ENCODE results near the gene ABCA1. TPM values are rescaled to one million over a fixed set of nuclear protein-coding genes. Genes with fewer than 3 reads are reported as not detected.

The ABCA1 gene
- total RNA-seq, 1 donor: 73.1 TPM

- Histone ChIP-seq H3K27ac (ENCODE audit: low read depth, low read length) (no peak overlapping the region), H3K4me3 (ENCODE audit: insufficient read depth, low read length) (no peak overlapping the region), H3K27me3 (ENCODE audit: insufficient read depth, low read length) (no peaks in the 10 kb centered on the region), H3K9me3 (ENCODE audit: low read depth, low read length) (no peaks in the 10 kb centered on the region), H3K4me2 (ENCODE audit: insufficient read depth, low read length) (no peak overlapping the region), H2AFZ (ENCODE audit: low read length) (no peak overlapping the region), H3K4me1 (ENCODE audit: insufficient read depth, low read length) (peaks cover 35% of the 10 kb centered on the region), H3K79me2 (ENCODE audit: insufficient read depth, low read length) (no peaks in the 10 kb centered on the region), H3K36me3 (ENCODE audit: insufficient read depth, low read length) (no peaks in the 10 kb centered on the region), H4K20me1 (ENCODE audit: insufficient read depth, low read length) (no peaks in the 10 kb centered on the region)
- DNase-seq (ENCODE audit: insufficient read length, low spot score, missing footprints): no peak
- no peak for TF ChIP-seq CTCF (IDR thresholded peaks at IDR 0.05; ENCODE audit: extremely low read depth, low read depth, low read length)
Measured at GRCh38 chr9:104905153-104905901, 22.6 kb downstream of the ABCA1 start.

GRCh38 chr9:104903609-104904008 lies 24.3 kb downstream of the ABCA1 start:
- no peaks in the 10 kb centered on the region for H4K20me1 ChIP-seq (ENCODE audit: insufficient read depth, low read length)
- H3K9me3 ChIP-seq (ENCODE audit: low read depth, low read length): no peaks in the 10 kb centered on the region
- peak; percentile 88 for DNase-seq (ENCODE audit: insufficient read length, low spot score, missing footprints)
- no peaks in the 10 kb centered on the region for H3K27me3 ChIP-seq (ENCODE audit: insufficient read depth, low read length)
- H3K79me2 ChIP-seq (ENCODE audit: insufficient read depth, low read length): no peaks in the 10 kb centered on the region
- H3K4me1 ChIP-seq (ENCODE audit: insufficient read depth, low read length): peaks cover 27% of the 10 kb centered on the region
- peak overlapping the region; percentile 34 for H3K4me2 ChIP-seq (ENCODE audit: insufficient read depth, low read length)
- H3K36me3 ChIP-seq (ENCODE audit: insufficient read depth, low read length): no peaks in the 10 kb centered on the region
- no peak overlapping the region for H2AFZ ChIP-seq (ENCODE audit: low read length)
- TF ChIP-seq CTCF (IDR thresholded peaks at IDR 0.05; ENCODE audit: extremely low read depth, low read depth, low read length): no peak
- H3K27ac ChIP-seq (ENCODE audit: low read depth, low read length): no peak overlapping the region
- no peak overlapping the region for H3K4me3 ChIP-seq (ENCODE audit: insufficient read depth, low read length)

GRCh38 chr9:104900871-104901270 lies 27.1 kb downstream of the ABCA1 start:
- Histone ChIP-seq H3K79me2 (ENCODE audit: insufficient read depth, low read length) (no peaks in the 10 kb centered on the region), H3K36me3 (ENCODE audit: insufficient read depth, low read length) (no peaks in the 10 kb centered on the region), H3K4me2 (ENCODE audit: insufficient read depth, low read length) (no peak overlapping the region), H3K4me1 (ENCODE audit: insufficient read depth, low read length) (peaks cover 11% of the 10 kb centered on the region), H4K20me1 (ENCODE audit: insufficient read depth, low read length) (no peaks in the 10 kb centered on the region), H2AFZ (ENCODE audit: low read length) (no peak overlapping the region), H3K4me3 (ENCODE audit: insufficient read depth, low read length) (no peak overlapping the region), H3K27ac (ENCODE audit: low read depth, low read length) (no peak overlapping the region), H3K27me3 (ENCODE audit: insufficient read depth, low read length) (no peaks in the 10 kb centered on the region), H3K9me3 (ENCODE audit: low read depth, low read length) (no peaks in the 10 kb centered on the region)
- TF ChIP-seq CTCF (IDR thresholded peaks at IDR 0.05; ENCODE audit: extremely low read depth, low read depth, low read length): no peak
- no peak for DNase-seq (ENCODE audit: insufficient read length, low spot score, missing footprints)

DNA sequence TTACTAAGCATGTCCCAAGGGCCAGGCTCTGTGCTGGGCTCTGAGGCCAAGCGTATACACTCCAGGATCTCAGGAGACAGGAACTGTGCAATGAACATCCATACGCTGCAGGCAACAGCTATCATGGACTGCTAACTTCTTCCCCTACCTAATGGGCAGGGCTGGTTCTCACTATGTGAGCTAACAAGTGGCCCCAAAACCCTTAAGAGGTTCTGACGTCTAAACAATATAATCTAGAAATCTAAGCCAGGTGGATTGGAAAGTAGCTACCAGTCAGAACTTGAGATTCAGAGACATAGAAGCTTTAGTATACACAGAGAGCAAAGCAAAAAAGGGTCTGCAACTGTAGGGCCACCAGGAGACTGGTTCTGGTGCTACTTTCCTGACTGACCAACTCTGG lies 27.6 kb downstream of the ABCA1 start:
- Histone ChIP-seq H3K9me3 (ENCODE audit: low read depth, low read length) (no peaks in the 10 kb centered on the region), H3K4me3 (ENCODE audit: insufficient read depth, low read length) (no peak overlapping the region), H2AFZ (ENCODE audit: low read length) (no peak overlapping the region), H3K4me1 (ENCODE audit: insufficient read depth, low read length) (peaks cover 12% of the 10 kb centered on the region), H4K20me1 (ENCODE audit: insufficient read depth, low read length) (no peaks in the 10 kb centered on the region), H3K36me3 (ENCODE audit: insufficient read depth, low read length) (no peaks in the 10 kb centered on the region), H3K4me2 (ENCODE audit: insufficient read depth, low read length) (no peak overlapping the region), H3K27me3 (ENCODE audit: insufficient read depth, low read length) (no peaks in the 10 kb centered on the region), H3K27ac (ENCODE audit: low read depth, low read length) (no peak overlapping the region), H3K79me2 (ENCODE audit: insufficient read depth, low read length) (no peaks in the 10 kb centered on the region)
- no peak for TF ChIP-seq CTCF (IDR thresholded peaks at IDR 0.05; ENCODE audit: extremely low read depth, low read depth, low read length)
- DNase-seq (ENCODE audit: insufficient read length, low spot score, missing footprints): no peak

Data from osteoblast (primary cell).